Globus pallidus (tissue), 1 donor: ENCODE data around the gene BICC1.

Experiments
- DNase-seq: peaks from one replicate; pipeline ENCODE4 v3.0.0-alpha.2; 2015; ENCODE audit warnings: low spot score

Gene BICC1

DNA sequence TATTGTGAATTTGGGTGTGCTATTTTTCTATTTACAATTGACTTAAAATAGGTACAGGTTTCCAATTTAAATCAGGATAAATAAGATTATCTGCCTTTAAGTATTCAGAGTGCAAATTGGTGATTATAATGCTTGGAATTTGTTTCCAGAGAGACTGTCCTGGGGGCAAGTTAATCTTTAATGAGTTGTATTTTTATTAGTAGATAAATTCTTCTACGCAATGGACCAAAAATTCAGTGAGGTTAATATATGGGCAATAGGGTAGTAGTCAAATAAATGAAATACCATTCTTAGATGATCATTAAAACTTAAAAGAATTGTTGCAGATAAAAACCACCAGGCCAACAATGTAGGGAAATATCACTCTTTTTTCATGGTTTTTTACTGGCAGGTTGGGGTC is 3.4 kb downstream of the BICC1 start:
- no peak for DNase-seq

DNA sequence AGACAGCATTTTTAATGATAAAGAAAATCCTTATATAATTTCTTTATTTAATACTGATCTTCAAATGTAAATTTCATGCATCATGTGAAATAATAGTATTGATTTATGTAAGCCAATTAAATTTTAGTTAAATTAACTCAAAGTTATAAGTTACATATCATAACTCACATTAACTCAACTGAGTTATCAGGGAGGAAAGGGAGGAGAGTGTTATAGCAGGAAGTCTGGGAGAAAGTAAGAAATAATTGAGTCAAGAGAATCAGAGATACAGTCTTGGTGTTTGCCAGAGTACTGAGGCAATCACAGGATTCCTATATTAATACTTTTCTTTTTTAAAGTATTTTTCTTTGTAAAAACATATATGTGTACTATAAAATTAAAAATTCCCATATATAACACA is 4.0 kb downstream of the BICC1 start:
- DNase-seq, result no peak

DNA sequence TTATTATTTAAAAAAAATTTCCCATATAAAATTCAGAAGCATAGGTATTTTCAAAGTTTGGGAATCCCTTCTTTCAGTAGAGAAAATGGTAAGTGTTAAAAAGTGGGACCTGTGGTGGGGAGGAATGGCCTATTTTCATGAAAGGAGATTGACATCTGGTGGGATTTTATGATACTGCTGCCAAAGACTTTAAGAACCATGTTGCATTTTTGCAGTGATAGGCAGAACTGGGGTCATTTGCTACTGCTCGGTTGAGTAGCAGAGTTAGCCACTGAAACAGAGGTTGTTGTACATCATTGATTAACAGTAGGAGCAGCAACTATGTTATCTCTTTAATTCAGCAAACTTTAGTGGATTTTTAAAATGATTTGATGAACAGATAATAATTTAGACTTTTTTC is 4.4 kb downstream of the BICC1 start:
- DNase-seq, result no peak

DNA sequence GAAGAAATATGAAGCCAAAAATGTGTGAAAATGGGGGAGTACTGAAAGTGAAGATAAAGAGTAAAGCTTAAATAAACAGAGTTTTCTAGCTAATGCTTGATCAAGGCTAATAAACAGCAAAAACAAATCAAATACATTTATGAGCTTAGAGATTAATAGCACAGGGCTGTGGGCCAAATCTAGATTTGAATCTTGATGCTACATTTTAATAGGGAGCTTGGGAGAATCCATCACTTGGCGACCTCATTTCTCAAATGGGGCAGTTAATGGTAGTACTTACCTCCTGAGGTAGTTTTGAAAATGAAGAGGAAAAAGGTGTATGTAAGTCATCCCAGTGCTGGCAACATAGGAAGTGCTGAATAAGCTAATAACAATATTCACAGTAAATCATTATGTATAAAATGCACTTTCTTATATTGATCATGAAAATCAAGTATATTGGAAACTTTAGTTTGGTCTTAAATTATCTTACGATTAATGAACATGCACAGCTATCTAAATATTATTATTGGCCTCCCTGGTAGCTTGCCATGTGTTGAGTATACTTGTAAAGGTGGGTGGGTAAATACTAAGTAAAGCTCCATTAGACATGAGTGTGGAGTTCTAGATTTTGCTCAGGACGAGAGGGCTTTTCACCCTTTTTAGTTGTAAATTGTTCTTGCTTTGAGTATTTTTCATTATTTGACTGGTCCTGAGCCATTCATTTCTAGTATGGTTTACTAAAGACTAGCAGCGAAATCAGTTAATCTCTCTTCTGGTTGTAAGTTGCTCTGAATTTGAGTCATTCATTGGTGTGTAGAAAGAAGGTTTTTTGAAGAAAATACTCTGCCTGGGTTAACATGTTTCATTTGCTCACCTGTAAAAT is 5.1 kb downstream of the BICC1 start:
- no peak for DNase-seq

DNA sequence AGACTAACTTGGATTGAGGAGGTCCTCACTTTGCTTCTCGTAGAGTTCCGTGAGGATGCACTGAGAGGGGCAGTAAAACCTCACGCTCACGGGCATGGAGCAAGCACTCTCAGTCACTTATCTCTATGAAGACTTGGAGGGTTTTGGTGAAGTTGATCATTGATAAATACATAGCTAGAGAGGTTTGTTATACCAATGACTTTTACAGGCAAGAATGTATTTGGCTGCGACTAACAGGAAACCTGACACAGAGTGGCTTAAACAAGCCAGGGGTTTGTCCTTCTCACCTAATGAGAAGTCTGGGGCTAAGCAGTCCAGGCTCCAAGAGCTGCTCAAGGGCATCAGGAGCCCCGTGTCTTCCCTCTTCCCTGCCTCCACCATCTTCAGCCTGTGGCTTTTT is 6.1 kb downstream of the BICC1 start:
- DNase-seq, result no peak

DNA sequence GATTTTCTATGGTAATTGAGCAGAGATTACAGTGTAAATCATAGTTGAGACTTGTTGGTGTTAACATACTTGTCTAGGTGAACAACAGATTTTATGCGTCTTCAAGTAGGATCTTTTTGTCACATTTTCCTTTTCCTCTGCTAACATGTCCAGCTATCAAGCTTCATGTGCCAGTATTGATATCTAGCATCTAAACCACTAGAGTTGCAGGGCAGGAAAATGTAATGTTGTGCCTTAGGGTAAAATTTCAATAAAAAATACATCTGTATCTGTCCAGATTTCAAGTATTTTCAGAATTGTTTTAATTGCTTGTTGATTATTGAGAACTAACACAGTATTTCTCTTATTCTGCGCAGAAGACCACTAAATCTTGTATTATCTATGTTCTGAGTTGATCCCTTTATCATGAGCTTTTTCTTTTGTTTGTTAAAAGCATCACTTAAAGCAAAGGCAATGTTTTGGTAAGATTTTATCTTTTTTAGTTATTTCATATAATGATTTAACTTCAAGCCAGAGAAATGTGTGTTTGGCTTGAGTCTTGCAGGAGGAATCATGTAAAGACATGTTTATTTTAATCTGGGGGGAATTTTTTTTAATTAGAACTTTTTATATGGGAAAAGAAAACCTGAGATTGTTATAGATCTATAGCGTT is 16.5 kb downstream of the BICC1 start:
- no peak for DNase-seq

DNA sequence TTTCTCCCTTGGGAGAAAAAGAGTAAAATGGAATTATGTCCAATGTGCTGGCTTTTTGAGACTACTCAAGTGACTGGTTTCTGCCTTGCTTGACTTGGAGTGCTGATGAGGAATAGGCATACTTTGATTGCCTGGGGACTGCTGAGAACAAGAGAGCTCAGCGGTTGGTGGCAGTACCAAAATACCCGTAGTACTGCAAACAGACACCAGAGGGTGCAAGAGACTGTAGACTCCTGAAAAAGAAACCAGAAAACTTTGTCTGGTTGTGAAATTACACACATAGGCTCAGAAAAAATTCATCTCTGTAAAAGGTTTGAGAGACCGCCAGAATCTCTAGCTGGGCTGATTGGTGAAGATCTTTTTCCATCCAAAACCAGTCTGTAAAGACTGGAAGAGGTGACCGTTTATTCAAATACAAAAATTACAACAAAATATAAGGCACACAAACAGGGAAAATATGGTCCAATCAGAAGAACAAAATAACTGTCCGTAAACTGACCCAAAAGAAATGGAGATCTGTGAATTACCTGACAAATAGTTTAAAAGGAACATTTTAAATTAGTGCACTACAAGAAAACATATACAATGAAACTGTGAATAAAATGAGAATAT is 18.5 kb downstream of the BICC1 start:
- DNase-seq, result peak; percentile 50

DNA sequence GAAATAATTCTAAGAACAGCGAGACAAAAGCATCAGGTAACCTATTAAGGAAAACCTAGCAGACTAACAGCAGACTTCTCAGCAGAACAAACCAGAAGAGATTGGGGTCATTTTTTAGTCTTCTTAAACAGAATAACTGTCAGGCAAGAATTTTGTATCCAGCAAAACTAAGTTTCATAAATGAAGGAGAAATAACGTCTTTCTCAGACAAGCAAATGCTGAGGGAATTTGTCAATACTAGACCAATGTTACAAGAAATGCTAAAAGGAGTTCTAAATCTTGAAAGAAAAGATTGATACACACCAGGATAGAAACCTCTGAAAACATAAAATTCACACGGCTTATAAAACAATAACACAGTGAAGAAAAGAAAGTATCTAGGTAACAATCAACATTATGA is 22.6 kb downstream of the BICC1 start:
- no peak for DNase-seq

DNA sequence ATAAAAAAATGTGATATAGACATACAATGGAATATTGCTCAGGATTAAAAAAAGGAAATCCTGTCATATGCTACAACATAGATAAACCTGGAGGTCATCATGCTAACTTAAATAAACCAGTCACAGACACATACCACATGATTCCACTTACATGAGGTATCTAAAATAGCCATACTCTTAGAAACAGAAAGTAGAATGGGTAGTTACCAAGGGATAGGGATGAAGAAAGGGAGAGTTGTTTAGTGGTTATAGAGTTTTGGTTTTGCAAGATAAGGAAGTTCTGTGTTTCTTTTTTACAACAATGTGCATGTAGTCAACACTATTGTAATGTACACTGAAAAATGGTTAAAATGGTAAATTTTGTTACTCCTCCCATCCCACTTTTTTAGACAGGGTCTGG is 30.5 kb downstream of the BICC1 start:
- DNase-seq, result no peak

DNA sequence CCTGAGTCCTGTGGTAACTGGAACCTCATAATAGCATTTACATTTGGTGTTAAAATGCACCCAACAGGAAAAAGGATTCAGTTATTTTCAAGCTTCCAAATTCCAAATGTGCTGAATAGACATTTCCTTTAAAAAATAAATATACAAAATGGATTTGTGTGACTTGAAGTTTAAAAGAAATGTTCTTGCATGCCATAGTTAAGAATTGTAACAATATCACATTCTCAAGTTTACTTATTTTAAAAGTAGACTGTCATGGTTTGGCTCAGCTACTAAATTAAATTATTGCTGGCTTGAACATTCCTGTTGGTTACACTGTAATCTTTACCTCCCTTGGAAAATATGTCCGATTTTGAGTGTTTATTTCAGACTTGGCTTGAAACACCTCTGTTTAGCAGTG is 31.5 kb downstream of the BICC1 start:
- no peak for DNase-seq

DNA sequence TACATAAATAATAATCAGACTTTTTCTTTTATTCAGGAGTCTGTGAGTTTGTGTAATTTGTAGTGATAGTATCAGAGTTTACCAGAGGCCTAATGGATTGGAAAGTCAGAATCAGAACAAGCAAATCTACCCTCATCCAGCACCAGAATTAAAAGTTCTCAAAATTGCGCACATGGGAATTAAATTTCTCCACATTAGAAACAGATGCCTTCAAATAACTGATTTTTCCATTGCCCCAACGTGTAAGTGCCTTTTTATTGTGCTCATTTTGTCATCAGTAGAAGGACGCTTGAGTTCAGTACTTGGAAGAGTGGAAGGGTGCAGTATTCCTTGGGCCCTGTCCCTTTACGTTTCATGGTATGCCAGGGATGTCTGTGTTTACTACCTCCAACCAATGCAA is 32.8 kb downstream of the BICC1 start:
- no peak for DNase-seq

DNA sequence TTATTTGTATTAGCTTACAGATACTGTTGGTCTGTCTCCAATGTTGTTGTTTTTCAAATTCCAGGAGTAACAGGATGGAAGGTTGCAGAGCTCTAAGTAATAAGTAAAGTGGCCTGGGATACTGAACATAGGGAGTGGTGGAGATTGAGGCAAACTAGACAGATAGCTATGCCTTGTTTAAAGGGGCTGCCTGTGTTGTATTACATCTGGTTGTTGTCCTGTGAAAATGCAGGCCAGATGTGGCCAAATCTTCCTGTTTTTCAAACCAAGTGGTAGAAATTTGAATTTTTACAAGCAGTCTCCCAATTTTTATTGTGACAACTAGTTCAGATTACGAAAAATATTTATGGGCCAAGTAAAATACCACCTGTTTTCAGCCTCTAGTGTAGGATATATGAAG is 33.5 kb downstream of the BICC1 start:
- no peak for DNase-seq

DNA sequence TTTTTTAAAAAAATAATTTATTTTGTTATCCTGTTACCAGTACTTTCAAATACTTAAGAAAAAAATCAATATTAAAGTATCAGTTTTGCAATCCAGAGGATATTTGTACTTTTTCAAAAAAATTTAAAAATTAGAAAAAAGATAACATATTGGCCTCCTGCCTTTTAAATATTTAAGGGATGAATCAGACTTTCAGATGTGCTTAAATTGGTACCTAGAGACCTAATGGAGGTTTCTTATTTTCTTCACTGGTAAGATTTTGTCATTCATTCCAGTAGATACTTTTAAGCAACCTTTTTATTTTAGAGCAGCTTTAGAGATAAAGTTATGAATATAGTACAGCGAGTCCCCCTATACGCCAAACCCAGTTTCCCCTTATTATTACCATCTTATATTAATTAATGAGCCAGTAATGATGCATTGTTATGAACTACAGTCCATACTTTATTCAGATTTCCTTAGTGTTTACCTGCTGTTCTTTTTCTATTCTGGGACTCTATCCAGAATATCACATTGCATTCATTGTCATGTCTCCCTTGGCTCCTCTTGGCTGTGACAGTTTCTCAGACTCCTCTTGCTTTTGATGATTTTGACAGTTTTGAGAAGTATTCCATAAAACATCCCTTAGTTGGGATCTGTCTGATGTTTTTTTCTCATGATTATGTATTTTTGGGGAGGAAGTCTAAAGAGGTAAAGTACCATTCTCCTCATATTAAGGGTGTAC is 34.2 kb downstream of the BICC1 start:
- DNase-seq, result no peak

DNA sequence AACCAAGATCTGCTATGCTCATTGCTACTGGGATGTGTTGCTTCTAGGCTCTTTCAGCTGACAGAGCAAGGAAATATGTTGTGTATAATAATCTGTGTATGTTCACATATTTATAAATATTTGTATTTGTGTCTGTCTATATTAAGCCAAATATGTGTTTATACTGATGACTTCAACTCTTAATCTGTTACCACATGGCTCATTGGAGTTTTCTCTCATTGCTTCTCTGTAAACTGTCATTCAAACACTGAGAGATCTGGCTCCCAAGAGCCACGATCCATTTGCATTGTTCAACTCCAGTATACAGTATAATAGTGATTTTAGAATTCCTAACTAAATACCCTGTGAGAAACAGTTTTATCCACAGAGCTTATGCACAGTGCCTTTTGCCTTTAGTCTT is 35.3 kb downstream of the BICC1 start:
- no peak for DNase-seq

DNA sequence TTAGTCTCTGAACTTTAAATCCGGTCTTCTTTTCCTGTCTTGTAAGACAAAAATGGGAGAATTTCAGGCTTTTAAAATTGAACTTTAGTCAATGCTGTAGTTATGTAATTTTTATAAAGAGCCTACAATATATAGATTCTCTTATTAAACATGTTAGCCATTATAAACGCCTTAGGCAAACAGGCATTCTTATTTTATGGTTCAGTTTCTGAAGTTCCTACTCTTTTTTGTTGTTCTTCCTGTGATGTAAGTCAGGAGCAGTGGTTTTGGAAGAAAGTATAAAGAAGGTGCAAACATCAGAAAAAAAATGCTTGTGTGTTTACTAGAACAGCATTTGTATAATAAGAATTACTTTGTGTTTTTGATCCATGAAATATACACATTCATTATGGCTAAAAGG is 41.6 kb downstream of the BICC1 start:
- no peak for DNase-seq

DNA sequence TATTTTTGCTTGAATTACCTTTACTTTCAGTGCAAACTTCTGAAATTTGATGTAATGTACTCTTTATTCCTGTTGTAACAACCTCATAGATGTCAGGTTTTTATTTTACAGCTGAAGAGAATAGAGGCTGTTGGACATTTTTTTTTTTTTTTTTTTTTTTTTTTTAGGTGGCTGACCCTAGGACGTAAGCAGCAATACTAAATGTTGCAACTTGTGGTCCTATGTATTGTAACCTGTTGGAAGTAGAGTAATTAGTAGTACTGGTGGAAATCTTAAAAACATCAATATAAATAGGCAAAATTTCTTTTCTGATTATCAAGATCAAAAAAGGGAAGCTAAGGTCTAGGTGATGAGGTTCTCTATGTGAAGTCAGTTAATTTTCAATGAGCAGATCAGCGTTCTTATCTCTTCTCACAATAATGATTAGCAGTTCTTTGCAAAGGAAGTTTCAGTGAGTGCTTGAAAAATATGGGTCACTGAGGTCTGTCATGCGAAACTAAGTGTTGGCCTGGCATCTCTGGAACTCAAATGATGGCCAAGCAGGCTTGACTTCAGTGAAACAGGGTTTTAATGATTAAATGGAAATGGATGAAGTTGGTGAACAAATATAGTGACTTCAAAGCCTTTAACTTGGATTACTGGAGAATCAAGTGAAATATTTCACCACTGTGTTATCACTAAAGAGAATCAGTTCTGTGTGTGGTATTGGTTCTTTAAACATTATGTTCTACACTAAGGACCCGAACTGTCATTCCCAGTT is 42.7 kb downstream of the BICC1 start:
- no peak for DNase-seq

DNA sequence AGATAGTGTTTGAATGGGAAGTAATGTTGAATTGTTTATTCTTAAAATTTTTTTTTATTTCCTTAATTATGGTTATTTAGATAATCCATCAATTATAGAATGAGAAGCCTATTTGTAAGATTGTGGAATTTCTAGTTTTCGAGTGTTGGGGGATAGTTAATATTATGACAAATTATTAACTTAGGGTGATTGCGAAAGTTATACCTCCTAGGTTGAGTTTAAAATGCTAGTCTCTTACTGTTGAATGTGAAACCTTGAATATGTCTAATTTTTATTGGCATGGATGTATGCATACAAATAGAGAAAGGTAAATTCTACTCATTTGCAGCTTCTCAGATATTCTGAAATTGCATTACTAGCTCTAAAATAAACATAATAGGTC is 43.2 kb downstream of the BICC1 start:
- DNase-seq, result no peak

DNA sequence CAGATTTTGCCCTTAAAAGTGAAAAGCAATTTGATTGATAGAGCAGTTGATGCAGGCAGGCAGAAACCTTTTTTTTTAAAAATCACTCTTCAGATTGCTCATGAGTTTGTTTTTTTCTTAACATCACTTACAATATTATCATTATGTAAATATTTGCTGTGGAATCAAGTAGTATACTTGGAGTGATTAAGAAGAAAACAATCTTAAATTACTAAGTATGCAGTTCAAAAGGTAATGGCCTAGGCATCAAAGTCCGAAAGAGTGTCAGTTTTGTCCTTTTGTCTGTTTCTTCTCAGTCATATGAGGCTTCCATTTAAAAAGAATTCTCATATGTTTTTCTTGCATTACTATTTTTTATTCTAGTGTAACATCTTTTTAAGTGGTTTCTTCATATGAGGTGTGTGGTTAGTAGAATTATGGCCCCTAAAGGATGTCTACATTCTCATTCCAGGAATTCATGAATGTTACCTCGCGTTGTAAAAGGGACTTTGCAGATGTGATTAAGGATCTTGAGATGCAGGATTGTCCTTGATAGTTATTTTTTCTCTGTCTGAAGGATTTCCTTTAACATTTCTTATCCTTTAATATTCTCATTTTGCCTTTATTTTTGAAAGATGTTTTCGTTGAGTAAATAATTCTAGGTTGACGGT is 44.0 kb downstream of the BICC1 start:
- no peak for DNase-seq

DNA sequence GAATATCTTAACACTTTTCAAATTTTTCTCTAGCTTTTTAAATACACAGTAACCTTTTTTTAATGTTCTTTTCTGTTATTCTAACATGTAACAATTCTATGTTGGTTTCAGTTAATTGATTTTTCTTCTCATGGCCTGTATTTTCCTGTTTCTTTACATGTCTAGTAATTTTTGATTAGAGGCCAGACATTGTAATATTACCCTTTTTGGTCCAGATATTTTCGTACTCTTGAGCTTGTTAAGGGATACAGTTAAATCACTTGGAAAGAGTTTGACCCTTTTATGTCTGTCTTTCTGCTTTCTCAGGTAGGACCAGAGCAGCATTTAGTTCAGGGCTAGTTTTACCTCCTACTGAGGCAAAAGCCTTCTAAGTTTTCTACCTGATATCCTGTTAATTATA is 45.0 kb downstream of the BICC1 start:
- no peak for DNase-seq

DNA sequence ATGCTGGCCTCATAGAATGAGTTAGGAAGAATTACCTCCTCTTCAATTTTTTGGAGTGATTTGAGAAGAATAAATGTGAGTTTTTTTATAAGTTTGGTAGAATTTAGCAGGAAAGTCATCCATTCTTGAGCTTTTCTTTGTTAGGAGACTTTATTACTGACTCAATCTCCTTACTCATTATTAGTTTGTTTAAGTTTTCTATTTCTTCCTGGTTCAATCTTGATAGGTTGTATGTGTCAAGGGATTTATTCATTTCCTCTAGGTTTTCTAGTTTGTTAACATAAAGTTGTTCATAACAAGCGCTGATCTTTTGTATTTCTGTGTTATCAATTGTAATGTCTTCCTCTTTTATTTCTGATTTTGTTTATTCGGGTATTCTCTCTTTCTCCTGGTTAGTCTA is 47.4 kb downstream of the BICC1 start:
- DNase-seq, result no peak

DNA sequence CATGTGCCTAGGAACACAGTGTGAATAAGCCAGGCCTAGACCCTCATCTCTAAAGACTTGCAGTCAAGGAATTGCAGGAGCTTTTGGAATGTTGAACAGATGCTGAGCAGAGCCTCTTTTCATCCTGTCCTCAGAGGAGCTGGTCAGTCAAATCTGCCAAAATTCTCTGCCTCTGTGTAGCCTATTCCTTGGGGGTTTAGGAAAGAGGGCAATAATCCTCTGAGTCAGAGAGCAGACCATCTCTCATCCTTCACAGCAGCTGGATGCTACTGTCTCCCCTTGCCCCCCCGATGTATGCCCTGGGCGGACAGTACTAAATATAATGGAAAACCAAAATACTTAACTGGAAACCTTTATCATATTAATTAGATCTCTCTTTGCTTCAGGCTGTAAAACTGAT is 52.6 kb downstream of the BICC1 start:
- no peak for DNase-seq

DNA sequence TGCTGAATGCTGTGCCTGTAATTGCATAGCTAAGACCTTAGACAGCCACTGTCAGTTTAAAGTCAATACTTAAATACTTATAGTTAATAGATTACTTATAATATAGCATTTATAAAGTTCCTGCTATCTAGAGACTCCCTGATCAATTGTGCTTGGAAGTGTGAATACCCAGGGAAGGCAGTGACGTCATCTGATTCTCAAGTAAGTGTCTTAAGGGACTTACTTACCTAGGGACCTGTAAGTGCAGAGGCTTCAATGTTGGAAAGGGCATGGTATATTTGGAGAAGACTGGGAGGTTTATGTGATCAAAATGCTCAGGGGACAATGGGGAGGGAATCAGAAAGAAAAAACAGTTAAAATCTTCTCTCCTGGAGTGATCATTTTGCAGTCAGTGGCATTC is 55.0 kb downstream of the BICC1 start:
- DNase-seq, result no peak
